Measurements from ENCODE around the gene MPRIP.

The MPRIP gene

DNA sequence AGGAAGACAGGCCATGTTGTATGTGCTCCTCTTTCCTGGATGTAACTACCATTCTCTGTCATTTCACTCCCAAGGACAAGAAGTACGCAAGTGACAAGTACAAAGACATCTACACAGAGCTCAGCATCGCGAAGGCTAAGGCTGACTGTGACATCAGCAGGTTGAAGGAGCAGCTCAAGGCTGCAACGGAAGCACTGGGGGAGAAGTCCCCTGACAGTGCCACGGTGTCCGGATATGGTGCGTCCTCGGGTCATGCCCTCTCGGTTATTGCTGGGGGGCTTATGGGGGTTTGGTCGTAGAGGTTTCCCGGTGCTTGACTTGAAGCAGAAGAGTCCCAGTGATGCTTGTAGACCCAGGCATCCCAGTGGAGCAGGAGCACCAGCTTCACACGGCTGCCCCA lies 134.9 kb downstream of the MPRIP start (continued):
- TF ChIP-seq ARNTL (CRISPR knock-in tag; IDR thresholded peaks at IDR 0.05; ENCODE audit: borderline replicate concordance, low read depth) (no peak), TCF4 (CRISPR knock-in tag; IDR thresholded peaks at IDR 0.05; ENCODE audit: borderline replicate concordance) (no peak), GLIS3 (CRISPR knock-in tag; IDR thresholded peaks at IDR 0.05) (no peak), ZNF565 (CRISPR knock-in tag; conservative IDR thresholded peaks at IDR 0.05; ENCODE audit: low read depth) (no peak), ISL1 (CRISPR knock-in tag; IDR thresholded peaks at IDR 0.05) (no peak)

DNA sequence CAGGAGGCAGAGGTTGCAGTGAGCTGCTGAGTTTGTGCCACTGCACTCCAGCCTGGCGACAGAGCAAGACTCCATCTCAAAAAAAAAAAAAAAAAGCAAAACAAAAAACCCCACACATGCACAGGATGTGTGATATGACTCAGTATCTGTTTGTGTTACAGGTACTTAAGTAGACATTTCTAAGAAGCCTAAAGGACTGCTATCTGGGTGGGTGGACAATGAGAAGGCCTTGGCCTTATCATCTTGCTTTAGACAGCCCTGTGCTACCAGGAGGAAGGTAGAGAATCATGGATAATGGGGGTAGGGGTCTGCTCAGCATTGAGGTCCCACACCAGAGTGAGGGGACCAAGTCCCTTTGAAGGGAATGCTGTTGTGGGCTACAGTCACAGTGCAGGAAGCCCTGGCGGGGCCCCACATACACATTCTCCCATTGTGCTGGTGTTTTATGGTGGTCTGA lies 137.1 kb downstream of the MPRIP start:
- TF ChIP-seq, protein P1, sequence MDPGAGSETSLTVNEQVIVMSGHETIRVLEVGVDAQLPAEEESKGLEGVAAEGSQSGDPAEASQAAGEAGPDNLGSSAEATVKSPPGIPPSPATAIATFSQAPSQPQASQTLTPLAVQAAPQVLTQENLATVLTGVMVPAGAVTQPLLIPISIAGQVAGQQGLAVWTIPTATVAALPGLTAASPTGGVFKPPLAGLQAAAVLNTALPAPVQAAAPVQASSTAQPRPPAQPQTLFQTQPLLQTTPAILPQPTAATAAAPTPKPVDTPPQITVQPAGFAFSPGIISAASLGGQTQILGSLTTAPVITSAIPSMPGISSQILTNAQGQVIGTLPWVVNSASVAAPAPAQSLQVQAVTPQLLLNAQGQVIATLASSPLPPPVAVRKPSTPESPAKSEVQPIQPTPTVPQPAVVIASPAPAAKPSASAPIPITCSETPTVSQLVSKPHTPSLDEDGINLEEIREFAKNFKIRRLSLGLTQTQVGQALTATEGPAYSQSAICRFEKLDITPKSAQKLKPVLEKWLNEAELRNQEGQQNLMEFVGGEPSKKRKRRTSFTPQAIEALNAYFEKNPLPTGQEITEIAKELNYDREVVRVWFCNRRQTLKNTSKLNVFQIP (CRISPR knock-in tag; IDR thresholded peaks at IDR 0.05; ENCODE audit: borderline replicate concordance, low read depth), result no peak
- TF ChIP-seq, protein P2, sequence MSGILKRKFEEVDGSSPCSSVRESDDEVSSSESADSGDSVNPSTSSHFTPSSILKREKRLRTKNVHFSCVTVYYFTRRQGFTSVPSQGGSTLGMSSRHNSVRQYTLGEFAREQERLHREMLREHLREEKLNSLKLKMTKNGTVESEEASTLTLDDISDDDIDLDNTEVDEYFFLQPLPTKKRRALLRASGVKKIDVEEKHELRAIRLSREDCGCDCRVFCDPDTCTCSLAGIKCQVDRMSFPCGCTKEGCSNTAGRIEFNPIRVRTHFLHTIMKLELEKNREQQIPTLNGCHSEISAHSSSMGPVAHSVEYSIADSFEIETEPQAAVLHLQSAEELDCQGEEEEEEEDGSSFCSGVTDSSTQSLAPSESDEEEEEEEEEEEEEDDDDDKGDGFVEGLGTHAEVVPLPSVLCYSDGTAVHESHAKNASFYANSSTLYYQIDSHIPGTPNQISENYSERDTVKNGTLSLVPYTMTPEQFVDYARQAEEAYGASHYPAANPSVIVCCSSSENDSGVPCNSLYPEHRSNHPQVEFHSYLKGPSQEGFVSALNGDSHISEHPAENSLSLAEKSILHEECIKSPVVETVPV (CRISPR knock-in tag; IDR thresholded peaks at IDR 0.05), result no peak
- TF ChIP-seq ESRRG (CRISPR knock-in tag; IDR thresholded peaks at IDR 0.05), result no peak
- TF ChIP-seq ISL1 (CRISPR knock-in tag; IDR thresholded peaks at IDR 0.05), result no peak
- TF ChIP-seq TCF4 (CRISPR knock-in tag; IDR thresholded peaks at IDR 0.05; ENCODE audit: borderline replicate concordance), result no peak
- TF ChIP-seq BACH2 (CRISPR knock-in tag; IDR thresholded peaks at IDR 0.05; ENCODE audit: borderline replicate concordance), result no peak
- TF ChIP-seq ZFP3 (CRISPR knock-in tag; IDR thresholded peaks at IDR 0.05), result no peak
- no peak for ATAC-seq

DNA sequence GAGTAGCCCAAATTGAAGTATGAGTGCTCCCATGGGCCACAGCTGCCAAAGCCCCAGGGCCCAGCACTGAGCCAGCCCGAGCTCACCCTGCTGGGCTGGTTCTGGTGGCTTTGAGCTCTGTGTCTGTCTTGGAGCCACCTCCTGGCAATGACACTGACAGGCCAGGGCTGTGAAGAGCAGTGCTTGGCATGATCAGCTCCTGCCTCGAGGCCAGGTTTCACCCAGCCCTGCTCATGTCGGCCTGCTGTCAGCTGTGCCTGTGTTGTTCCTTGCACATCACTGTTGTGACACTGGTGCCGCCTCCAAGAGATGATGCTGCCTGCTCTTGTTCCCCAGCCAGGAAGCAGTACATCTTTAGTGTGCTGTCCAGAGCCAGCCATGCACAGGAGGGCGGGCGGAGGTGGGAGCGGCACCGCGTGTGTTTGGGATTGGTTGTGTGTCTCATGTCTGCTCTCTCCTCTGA lies 137.9 kb downstream of the MPRIP start:
- TF ChIP-seq TOX (CRISPR knock-in tag; IDR thresholded peaks at IDR 0.05; ENCODE audit: borderline replicate concordance) (no peak), TCF4 (CRISPR knock-in tag; IDR thresholded peaks at IDR 0.05; ENCODE audit: borderline replicate concordance) (no peak), ZFP30 (CRISPR knock-in tag; IDR thresholded peaks at IDR 0.05) (no peak), ZC3H10 (CRISPR knock-in tag; IDR thresholded peaks at IDR 0.05) (no peak), ARNTL (CRISPR knock-in tag; IDR thresholded peaks at IDR 0.05; ENCODE audit: borderline replicate concordance, low read depth) (no peak), GLIS3 (CRISPR knock-in tag; IDR thresholded peaks at IDR 0.05) (no peak), OSR1 (CRISPR knock-in tag; IDR thresholded peaks at IDR 0.05) (no peak), SNAI2 (CRISPR knock-in tag; IDR thresholded peaks at IDR 0.05) (no peak), ZNF565 (CRISPR knock-in tag; conservative IDR thresholded peaks at IDR 0.05; ENCODE audit: low read depth) (no peak)
- TF ChIP-seq, protein P3, sequence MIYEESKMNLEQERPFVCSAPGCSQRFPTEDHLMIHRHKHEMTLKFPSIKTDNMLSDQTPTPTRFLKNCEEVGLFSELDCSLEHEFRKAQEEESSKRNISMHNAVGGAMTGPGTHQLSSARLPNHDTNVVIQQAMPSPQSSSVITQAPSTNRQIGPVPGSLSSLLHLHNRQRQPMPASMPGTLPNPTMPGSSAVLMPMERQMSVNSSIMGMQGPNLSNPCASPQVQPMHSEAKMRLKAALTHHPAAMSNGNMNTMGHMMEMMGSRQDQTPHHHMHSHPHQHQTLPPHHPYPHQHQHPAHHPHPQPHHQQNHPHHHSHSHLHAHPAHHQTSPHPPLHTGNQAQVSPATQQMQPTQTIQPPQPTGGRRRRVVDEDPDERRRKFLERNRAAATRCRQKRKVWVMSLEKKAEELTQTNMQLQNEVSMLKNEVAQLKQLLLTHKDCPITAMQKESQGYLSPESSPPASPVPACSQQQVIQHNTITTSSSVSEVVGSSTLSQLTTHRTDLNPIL (CRISPR knock-in tag; IDR thresholded peaks at IDR 0.05; ENCODE audit: low read depth), result no peak
- TF ChIP-seq, protein P4, sequence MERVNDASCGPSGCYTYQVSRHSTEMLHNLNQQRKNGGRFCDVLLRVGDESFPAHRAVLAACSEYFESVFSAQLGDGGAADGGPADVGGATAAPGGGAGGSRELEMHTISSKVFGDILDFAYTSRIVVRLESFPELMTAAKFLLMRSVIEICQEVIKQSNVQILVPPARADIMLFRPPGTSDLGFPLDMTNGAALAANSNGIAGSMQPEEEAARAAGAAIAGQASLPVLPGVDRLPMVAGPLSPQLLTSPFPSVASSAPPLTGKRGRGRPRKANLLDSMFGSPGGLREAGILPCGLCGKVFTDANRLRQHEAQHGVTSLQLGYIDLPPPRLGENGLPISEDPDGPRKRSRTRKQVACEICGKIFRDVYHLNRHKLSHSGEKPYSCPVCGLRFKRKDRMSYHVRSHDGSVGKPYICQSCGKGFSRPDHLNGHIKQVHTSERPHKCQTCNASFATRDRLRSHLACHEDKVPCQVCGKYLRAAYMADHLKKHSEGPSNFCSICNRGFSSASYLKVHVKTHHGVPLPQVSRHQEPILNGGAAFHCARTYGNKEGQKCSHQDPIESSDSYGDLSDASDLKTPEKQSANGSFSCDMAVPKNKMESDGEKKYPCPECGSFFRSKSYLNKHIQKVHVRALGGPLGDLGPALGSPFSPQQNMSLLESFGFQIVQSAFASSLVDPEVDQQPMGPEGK (CRISPR knock-in tag; IDR thresholded peaks at IDR 0.05; ENCODE audit: borderline replicate concordance), result no peak
- TF ChIP-seq, protein P2 (CRISPR knock-in tag; IDR thresholded peaks at IDR 0.05), result no peak
- TF ChIP-seq, protein P5, sequence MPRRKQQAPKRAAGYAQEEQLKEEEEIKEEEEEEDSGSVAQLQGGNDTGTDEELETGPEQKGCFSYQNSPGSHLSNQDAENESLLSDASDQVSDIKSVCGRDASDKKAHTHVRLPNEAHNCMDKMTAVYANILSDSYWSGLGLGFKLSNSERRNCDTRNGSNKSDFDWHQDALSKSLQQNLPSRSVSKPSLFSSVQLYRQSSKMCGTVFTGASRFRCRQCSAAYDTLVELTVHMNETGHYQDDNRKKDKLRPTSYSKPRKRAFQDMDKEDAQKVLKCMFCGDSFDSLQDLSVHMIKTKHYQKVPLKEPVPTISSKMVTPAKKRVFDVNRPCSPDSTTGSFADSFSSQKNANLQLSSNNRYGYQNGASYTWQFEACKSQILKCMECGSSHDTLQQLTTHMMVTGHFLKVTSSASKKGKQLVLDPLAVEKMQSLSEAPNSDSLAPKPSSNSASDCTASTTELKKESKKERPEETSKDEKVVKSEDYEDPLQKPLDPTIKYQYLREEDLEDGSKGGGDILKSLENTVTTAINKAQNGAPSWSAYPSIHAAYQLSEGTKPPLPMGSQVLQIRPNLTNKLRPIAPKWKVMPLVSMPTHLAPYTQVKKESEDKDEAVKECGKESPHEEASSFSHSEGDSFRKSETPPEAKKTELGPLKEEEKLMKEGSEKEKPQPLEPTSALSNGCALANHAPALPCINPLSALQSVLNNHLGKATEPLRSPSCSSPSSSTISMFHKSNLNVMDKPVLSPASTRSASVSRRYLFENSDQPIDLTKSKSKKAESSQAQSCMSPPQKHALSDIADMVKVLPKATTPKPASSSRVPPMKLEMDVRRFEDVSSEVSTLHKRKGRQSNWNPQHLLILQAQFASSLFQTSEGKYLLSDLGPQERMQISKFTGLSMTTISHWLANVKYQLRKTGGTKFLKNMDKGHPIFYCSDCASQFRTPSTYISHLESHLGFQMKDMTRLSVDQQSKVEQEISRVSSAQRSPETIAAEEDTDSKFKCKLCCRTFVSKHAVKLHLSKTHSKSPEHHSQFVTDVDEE (CRISPR knock-in tag; IDR thresholded peaks at IDR 0.05), result no peak
- no peak for ATAC-seq

All from SK-N-SH treated with all-trans-retinoic acid at 6 μM for 48 hours (cell line).